HG03432 (cell line): ENCODE measurements around the gene CAMK1D.

Experiments used
- ATAC-seq: cut with Tn5 transposase; IDR thresholded peaks from one replicate; pipeline ENCODE4 v1.9.1; 2021; ENCODE audit warnings: mild to moderate bottlenecking, moderate library complexity; ENCODE audit not compliant: unreplicated experiment

CAMK1D gene

DNA sequence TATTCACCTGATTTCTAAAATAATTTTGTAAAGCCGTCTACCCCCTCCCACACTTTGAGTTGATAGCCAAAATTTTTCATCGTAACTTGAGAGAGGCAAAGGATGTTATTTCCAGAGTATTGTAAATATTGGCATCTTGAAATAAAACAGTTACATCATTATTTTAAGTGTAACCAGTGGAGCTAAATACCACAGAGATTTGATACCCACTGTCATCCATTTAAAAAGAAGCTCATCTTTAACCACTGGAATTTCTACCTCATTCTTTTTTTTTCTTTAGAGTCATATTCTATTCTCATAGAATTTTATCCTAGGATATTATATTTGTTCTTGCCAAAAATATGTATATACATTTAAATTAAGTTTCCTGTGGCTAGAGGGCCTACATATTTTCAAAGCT is 48.6 kb downstream of the CAMK1D start:
- no peak for ATAC-seq

DNA sequence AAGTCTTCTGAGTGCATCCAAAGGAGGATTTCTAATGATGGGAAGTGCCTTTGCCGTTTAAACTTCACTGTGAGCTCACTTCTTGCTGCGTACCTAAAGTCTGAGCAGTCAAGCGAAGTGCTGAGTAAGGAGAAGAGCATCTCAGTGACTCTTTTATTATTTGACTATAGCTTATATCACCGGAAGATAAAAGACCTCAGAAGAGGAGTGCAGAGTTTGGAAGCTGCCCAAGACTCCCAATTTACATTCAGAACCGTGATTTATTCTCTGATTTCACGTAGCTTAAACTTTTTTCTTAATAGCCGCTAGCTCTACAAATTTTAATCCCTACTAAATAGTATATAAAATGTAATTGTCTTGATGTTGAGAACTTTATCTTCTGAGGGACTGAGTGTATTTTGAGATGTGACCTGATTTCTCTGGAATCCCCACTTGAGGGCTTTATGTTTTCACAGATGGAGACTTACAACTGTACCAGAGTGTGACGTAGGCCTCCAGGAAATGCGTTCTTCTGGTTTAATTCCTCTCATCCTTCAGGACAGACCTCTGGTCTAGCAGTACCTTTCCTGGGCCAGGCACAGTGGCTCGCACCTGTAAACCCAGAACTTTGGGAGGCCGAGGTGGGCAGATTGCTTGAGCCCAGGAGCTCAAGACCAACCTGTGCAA is 51.1 kb downstream of the CAMK1D start:
- no peak for ATAC-seq

DNA sequence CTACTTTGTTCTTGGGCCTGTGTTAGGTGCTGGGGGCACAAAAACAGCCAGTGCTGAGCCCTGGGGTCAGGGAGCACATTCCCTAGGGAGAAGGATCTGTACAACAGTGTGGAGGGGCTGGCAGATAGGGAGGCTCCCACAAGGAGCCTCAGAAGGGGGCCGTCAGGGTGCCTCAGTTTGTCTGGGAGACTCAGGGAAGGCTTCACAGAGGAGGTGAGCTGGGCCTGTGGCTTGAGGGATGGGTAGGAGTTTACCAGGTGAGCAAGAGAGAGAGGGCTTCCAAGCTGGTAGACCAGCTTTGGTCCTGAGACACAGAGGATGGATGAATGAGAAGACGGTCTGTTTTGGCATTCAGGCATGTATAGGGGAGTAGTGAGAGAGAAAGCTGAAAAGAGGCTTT is 52.1 kb downstream of the CAMK1D start:
- no peak for ATAC-seq

DNA sequence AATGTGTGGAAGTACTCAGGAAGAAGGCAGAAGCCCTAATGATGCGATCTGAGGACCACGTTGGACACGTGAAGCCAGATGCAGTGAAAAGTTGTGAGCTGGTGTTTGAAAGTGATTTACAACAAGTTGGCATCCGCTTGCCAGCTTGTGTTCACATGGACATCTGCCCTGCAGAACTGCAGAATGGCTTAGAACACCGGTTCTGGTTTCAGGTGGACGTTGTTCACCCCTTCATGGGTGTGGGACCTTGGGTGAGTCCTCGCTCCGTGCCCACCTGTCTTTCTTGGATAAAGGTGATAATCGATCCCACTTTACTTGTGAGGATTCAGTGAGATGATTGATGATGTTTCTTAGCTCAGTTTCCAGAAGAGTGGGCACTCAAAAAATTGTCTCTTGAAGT is 53.8 kb downstream of the CAMK1D start:
- ATAC-seq: no peak

DNA sequence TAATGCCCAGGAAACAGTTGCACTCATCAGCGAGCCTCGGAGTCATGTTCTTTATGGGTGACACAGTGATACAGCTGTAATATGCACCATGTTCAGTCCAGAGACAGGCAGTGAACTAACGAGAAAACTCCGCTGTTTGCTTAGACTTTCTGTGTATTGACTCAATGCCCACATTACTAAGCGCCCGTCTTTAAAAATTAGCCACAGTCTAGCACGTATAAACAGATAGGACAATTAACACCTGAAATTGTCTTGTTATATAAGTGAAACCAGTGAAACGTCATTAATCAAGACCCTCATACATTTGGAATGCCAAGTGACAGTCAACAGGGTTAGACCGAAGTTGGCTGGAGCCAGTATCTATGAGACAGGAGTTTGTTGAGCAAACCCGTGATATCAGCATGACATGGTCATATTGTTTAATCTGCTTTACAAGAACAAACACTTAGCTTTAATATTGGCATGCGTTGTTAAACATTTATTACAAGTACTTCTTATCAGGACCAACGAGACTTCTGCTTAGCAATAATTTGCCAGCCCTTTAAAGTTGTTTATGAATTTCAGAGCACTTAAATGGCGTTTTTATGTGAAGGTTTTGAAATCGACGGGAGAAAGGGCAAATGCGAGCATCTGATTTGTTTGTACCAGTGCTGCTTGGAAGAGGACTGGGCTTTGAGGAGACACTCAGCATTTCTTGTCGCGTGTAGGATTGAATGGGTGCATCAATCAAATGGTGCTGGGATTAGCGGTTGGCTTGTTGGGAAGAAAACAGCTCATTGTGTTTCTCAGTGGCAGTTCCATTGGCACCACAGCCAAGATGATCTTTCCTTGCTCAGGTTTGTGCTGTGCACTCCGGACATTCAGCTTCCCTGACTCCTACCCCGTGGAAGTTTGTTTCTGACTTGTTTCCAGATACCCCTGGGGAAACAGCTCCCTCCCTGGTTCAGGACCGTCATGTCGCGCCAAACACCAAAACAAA is 56.3 kb downstream of the CAMK1D start:
- ATAC-seq: no peak

DNA sequence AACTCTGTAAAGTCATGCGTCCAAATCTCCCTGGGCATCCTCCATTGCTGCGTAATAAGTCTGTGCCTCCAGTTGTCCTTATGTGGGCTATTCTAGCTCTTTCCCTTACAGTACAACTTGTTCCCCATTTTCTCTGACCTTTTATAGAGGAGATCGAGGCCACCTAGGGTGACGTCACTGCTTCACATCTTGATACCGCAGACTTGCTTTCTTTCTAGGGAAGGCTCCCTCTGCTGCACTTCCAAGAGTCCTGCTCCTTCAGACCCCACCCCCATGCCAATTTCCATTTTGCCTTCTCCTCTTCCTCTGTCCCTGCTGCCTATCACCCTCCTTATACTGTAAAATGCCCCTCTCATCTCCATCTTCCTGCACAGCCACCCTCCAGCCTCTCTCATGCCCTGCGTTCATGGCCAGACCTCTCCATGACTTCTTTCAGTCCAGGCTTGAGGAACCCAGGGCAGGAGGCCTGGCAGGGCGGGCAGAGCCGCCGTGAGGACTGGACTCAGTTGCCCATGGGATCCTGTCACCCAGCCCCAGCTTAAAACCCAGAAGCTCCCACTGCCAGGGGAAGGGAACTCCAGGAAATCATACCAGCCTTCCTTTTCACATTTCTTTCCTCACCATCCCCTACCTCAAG is 57.5 kb downstream of the CAMK1D start:
- ATAC-seq: no peak

DNA sequence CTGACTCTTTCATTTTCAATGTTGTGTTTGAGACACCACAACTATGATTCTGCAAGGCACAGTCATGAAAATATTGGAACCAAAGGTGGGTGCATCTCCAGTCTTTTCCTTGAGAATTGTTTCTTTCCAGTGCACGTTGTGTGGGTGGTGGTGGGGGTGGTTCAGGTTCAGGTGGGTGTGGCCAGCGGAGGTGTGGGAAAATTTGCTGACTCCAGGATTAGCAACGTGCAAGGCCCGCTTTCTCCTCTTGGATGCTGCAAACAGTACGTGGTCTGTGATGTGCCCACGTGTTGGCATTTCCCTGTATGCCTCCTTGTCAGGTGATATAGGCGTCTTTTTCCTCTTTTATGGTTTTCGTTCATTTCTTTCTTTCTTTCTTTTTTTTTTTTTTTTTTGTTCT is 59.1 kb downstream of the CAMK1D start:
- no peak for ATAC-seq

DNA sequence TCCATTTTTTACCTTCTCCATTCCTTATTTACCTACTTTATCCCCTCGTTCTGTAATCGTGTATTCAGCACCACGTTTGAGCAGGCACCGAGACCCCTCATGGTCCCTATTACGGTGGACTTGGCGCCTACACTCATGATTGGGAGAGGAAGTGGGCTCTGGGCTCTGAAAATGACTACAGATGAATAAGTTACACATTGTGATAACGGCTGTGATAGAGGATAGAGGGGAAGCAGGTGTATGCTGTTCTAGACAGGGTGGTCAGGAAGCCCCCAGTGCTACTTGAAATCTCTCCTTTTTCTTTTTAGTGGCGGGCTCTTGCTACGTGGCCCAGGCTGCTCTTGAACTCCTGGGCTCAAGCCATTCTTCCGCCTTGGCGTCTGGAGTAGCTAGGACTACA is 59.8 kb downstream of the CAMK1D start:
- ATAC-seq: no peak

DNA sequence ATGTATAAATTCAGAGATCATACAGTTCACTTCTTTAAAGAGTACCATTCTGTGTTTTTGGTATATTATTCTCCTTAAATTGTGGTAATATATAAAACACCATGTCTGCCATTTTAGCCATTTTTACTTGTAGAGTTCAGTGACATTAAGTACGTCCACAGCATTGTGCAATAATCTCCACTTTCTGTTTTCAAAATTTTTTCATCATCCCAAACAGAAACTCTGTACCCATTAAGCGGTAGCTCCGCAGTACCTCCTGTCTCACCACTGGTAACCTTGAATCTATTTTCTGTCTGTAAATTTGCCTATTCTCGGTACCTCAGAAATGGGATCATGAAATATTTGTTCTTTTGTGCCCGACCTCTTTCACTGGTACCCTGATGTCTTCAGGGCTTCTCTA is 60.3 kb downstream of the CAMK1D start:
- ATAC-seq: no peak

DNA sequence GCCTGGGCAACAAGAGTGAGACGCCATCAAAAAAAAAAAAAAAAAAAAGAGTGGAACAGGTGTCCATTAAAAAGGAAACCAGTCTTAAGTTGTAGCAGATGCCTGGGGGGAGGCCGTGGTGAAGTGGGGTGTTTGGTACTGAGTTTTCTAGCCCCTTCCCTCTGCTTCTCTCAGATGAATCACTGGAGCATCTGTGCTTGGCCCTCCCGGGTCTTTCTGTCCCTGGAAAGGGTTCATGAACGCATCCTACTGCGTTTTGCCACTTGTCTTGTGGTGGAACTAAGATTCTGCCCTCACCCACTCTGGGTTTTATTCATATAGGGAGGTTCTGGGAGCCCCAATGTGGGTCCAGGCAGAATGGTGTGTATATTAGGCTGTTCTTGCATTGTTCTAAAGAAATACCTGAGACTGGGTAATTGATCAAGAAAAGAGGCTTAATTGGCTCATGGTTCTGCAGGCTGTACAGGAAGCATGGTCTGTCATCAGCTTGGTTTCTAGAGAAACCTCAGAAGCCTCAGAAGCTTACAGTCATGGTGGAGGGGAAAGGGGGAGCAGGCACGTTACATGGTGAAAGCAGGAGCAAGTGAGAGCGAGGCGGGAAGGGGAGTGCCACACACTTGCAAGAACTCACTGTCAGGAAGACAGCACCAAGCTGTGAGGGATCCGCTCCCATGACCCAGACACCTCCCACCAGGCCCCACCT is 63.5 kb downstream of the CAMK1D start:
- no peak for ATAC-seq

DNA sequence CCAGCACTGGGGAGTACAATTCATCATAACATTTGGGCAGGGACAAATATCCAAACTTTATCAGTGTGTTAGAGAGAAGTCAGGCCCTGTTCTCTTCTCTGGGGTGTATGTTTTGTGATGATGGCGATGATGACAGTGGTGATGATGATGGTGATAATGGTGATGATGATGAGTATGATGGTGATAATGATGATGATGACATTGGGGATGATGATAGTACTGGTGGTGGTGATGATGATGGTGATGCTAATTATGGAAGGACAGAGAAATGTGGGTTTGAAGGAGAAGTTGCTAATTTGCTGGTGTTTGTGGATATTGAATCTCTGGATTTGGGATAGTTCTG is 64.0 kb downstream of the CAMK1D start:
- no peak for ATAC-seq

DNA sequence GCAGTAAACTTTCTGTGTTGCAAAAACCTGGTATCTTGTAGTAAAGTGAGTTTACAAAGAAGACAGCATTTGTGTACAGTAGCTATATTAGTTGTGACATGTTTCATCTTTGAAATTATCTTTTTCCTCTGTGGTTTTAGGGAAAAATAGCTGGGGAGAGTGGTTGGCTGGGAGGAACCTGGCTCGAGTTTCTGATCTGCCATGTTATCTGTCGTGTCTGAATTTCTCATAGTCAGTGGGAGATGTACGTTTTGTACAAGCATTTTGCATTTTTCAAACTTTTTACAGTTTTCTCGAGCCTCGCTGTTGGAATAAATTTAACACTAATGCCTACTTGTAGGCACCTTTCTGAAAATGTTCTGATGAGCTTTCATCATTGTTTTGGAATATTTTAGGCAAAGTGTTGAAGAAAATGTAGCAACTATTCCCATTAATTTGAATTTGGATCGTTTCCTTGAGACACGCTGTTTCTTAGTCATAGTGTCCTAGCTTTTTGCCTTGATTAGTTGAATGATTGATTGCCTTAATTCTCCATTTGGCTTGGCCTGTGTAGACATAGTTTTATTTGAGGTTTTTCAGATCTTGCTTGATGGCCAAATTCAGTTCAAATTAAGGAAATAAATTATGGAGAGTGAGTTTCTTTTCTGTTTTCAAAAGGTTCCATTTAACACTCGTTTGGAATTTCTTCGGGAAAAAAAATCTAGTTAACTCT is 65.1 kb downstream of the CAMK1D start:
- ATAC-seq: no peak

DNA sequence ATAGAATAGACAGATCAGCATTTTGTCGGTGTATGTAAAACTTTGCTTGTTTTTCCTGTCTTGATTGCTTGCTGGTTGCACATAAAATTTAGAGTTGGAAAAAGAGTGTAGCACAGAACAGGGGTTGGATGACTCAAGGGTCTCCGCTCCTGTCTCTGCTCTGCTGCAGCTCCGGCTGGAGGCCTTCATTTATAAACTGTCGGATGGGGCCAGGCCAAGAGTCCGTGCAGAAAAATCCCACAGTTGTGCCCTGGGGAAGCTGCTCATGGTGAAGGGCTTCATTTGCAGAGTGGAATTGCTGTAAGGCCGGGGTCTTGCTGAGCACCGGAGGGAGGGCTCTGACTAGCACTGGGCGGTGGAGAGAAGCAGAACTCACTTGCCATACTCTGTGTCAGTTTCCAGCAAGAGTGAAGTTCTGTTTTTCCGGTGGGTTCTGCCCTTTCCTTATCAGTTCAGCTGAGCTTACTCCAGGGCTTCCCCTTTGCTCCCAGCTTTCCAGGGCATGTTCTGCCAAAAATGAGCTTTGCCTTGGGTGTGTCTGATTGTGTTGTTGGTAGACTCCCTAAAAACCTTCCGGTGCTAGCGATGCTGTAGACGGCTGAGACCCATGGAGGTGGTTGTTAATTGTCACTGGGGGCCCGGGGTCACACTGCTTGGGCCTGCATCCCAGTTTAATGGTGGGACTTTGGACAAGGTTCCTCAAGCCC is 67.2 kb downstream of the CAMK1D start:
- ATAC-seq: no peak

DNA sequence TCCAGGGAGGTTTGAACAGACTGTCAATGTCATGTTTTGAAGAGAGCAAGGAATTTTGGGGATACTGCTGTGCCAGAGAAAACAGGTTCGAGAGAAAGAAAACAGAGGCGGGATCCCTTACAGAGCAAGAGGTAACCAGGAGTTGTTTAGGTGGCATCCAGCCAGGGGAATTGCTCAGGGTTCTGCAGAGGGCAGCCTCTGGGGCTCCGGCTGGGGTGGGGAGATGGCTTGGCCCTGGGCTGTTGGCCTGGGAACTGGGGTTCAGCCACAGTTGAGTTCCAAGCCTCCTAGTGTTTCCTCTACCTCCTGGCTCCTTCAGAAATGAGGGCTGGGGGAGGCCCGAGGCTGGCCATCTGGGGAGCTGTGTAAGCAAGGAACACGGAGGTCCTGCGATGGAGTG is 68.0 kb downstream of the CAMK1D start:
- ATAC-seq: no peak

DNA sequence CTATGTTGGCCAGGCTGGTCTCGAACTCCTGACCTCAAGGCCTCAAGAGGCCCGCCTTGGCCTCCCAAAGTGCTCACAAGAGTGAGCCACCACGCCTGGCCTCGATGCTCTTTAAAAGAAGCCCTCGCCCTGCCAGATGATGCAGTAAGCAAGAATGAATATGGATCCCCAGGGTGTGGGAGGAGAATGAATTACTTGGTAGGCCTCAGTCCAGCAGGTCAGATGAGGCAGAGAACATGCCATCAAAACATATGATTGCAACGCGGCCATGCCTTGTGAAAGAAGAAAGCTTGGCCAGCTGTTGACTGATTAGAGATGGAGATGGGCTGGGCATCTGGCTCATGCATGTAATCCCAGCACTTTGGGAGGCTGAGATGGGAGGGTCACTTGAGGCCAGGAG is 68.7 kb downstream of the CAMK1D start:
- ATAC-seq: no peak

DNA sequence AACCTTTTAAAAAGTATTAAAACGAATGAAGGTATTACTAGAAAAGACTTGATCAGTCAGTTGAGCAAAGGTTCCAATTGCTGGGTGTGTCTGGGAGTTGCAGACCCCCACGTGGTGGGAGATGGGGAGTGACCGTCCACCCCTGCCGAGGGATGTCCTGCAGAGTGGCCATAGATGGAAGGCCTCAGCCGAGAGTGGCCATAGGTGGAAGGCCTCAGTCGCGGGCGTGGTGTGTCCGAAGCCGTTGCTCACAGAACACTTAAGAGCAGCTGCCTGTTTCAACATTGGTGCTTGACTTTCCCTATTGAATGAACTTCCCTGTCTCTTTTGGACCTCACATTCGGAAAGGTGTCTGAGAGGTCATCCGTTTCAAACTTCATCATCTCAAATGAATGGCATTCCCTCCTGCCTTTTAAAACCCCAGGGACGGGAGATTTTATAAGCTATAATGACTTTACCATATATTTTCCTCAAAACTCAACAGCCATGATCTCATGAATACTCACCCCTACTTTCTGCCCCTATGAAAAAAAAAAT is 69.4 kb downstream of the CAMK1D start:
- ATAC-seq: no peak

DNA sequence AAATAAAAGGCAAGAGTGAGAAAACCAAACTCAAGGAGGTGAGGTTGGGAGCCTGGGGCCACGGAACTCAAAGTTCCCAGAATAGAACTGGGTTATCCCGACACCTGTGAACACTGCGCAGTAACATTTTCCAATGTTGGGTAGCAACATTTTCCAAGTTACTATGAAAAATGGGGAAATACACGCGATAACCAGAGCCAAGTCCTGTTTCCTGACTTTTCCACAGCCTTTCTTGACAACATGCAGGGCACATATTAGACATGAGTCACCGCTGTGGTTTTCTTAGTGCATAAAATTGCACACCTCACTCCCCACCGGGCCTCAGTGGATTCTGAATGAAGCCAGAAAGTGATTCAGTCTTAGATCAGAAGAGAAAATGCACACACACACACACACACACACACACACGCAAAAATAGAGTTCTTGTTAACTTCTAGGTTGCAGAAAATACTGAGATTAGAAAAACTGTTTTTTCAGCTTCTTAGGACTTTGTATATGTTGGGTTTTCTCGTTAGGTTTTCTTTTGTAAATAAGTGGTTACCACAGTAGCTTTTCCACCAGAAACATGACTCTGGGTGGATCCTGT is 70.0 kb downstream of the CAMK1D start:
- no peak for ATAC-seq

DNA sequence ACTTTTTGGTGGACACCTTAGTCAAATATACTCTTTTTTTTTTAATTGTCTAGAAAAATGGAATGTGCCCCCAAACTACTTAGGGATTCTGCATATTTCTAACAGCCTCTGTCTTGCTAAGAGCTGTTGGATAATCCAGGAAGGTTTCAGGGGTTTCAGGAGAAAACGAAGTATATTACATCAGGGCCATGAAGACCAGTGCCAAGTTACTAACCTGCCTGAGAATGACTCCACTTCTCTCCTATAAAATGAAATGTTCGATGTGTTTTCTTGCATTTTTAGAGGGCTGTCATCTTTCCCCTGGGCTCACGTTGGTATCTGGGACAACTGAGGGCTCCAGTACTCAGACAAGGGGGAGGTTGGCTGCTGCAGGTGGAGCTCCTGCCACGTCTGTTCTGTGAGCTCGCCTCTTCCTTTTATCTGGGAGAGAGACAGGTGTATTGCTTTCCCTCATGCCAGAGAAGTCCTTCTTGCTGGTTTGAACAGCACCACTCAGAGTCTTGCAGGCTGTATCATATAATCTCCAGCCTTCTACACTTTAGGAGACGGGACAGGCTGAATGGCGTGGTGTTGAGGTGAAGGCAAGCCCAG is 71.3 kb downstream of the CAMK1D start:
- ATAC-seq: no peak

DNA sequence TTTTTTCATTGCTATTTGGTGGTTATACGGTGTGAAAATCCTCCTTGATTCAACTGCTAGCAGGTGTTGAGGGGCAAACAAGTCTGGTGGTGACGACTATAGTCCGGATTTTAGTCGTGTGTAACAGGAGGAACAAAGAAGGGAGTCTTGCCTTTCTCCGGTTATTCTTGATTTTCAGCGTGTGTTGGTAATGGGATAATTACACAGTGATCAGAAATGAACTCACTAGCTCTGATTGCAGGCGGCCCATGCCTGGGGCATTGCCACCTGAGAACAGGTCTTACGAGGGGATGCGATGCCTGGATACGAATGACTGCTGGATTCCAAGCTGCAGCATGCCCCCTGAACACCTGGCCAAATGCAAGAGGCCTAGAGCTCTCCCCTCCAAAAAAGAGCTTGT is 72.8 kb downstream of the CAMK1D start:
- ATAC-seq: no peak
